Mesenchymal stem cell (in vitro differentiated cells and primary cell): Measurements from ENCODE around the gene CUL7.
"Not testable (repeated sequence)": the region's sequence is repeated elsewhere in the genome, so short reads cannot be mapped to it uniquely, and the experiment has no call there.

ENCODE experiments used
- DNase-seq: peaks from one replicate; pipeline ENCODE4 v3.0.0-alpha.2; 2013
- H2AFZ ChIP-seq: one replicate; pipeline ENCODE4 v1.6.1; 2013; ENCODE audit warnings: low read depth, mild to moderate bottlenecking, control low read depth, inconsistent platforms, low read length, moderate library complexity
- H2AK5ac ChIP-seq: 2 replicates; pipeline ENCODE4 v1.6.1; 2013; ENCODE audit warnings: low read length, moderate library complexity, mild to moderate bottlenecking, inconsistent platforms; ENCODE audit not compliant: severe bottlenecking
- H2BK120ac ChIP-seq: one replicate; pipeline ENCODE4 v1.6.1; 2013; ENCODE audit warnings: low read depth, mild to moderate bottlenecking, inconsistent platforms, low read length, moderate library complexity
- H2BK12ac ChIP-seq, 2 experiments: one replicate each; pipeline ENCODE4 v1.6.1; 2013; ENCODE audit warnings: inconsistent platforms in 2 of 2, low read length in 2 of 2, mild to moderate bottlenecking in 2 of 2, moderate library complexity in 2 of 2, control low read depth in 1 of 2
- H2BK15ac ChIP-seq: one replicate; pipeline ENCODE4 v1.6.1; 2013; ENCODE audit warnings: mild to moderate bottlenecking, low read depth, inconsistent platforms; ENCODE audit not compliant: poor library complexity, severe bottlenecking
- H2BK5ac ChIP-seq: 2 replicates; pipeline ENCODE4 v1.6.1; 2013; ENCODE audit warnings: low read depth, mild to moderate bottlenecking, low read length, control low read depth, inconsistent platforms; ENCODE audit not compliant: poor library complexity, severe bottlenecking
- H3K14ac ChIP-seq, 2 experiments: one replicate each; pipeline ENCODE4 v1.6.1; 2013; ENCODE audit warnings: inconsistent platforms in 2 of 2, low read length in 2 of 2, control low read depth in 1 of 2, mild to moderate bottlenecking in 1 of 2, moderate library complexity in 1 of 2
- H3K18ac ChIP-seq, 2 experiments: one replicate each; pipeline ENCODE4 v1.6.1; 2013; ENCODE audit warnings: inconsistent platforms in 2 of 2, low read length in 2 of 2, control low read depth in 1 of 2, low read depth in 1 of 2, mild to moderate bottlenecking in 1 of 2
- H3K23ac ChIP-seq, 2 experiments: one replicate each; pipeline ENCODE4 v1.6.1; 2013; ENCODE audit warnings: inconsistent platforms in 2 of 2, low read length in 2 of 2, mild to moderate bottlenecking in 2 of 2, moderate library complexity in 2 of 2, control low read depth in 1 of 2
- H3K27ac ChIP-seq: 2 replicates; pipeline ENCODE4 v1.5.1; 2013; ENCODE audit warnings: mild to moderate bottlenecking, moderate library complexity, low read length, control low read depth, inconsistent platforms; ENCODE audit not compliant: poor library complexity, severe bottlenecking
- H3K27me3 ChIP-seq, 2 experiments: 2 replicates each; pipeline versions ENCODE4 v1.6.1 to v1.7.0; 2013; ENCODE audit warnings: low read length in 2 of 2, mild to moderate bottlenecking in 2 of 2, moderate library complexity in 2 of 2, control low read depth in 1 of 2, inconsistent platforms in 1 of 2; ENCODE audit not compliant: control insufficient read depth in 1 of 2, insufficient read depth in 1 of 2
- H3K36me3 ChIP-seq, 2 experiments: 2 replicates each; pipeline versions ENCODE4 v1.6.1 to v1.7.0; 2013; ENCODE audit warnings: low read length in 2 of 2, control low read depth in 1 of 2, inconsistent platforms in 1 of 2, low read depth in 1 of 2, mild to moderate bottlenecking in 1 of 2; ENCODE audit not compliant: insufficient read depth in 2 of 2, control insufficient read depth in 1 of 2
- H3K4ac ChIP-seq, 2 experiments: one replicate each; pipeline ENCODE4 v1.6.1; 2013; ENCODE audit warnings: inconsistent platforms in 2 of 2, low read length in 2 of 2, mild to moderate bottlenecking in 2 of 2, moderate library complexity in 2 of 2, control low read depth in 1 of 2, low read depth in 1 of 2
- H3K4me1 ChIP-seq: 2 replicates; pipeline ENCODE4 v1.6.1; 2013; ENCODE audit warnings: low read depth, low read length, control low read depth; ENCODE audit not compliant: control insufficient read depth, insufficient read depth
- H3K4me2 ChIP-seq: 2 replicates; pipeline ENCODE4 v1.6.1; 2013; ENCODE audit warnings: low read length, mild to moderate bottlenecking, inconsistent platforms; ENCODE audit not compliant: poor library complexity, severe bottlenecking
- H3K4me3 ChIP-seq, 2 experiments: 2 replicates each; pipeline versions ENCODE4 v1.5.1 to v1.7.0; 2013; ENCODE audit warnings: low read length in 2 of 2, mild to moderate bottlenecking in 2 of 2, control low read depth in 1 of 2, low read depth in 1 of 2; ENCODE audit not compliant: insufficient read depth in 1 of 2
- H3K79me1 ChIP-seq: replicated peaks from 2 replicates; pipeline ENCODE4 v1.6.1; 2013; ENCODE audit warnings: mild to moderate bottlenecking, control low read depth, low read length, inconsistent platforms; ENCODE audit not compliant: poor library complexity, severe bottlenecking
- H3K9ac ChIP-seq: 2 replicates; pipeline ENCODE4 v1.7.0; 2013; ENCODE audit warnings: mild to moderate bottlenecking, low read length, moderate library complexity
- H3K9me3 ChIP-seq: 2 replicates; pipeline ENCODE4 v1.7.0; 2013; ENCODE audit warnings: mild to moderate bottlenecking, low read length; ENCODE audit not compliant: control insufficient read depth
- H4K8ac ChIP-seq: one replicate; pipeline ENCODE4 v1.6.1; 2013; ENCODE audit warnings: inconsistent platforms, mild to moderate bottlenecking, low read length, moderate library complexity
- H4K91ac ChIP-seq: one replicate; pipeline ENCODE4 v1.6.1; 2013; ENCODE audit warnings: mild to moderate bottlenecking, low read length, inconsistent platforms
- WGBS: methylation state at CpG from one replicate; pipeline ENCODE4 v1.1.7; 2013; ENCODE audit warnings: mixed read lengths; 5-methylcytosine and 5-hydroxymethylcytosine counted together

The CUL7 gene

DNA sequence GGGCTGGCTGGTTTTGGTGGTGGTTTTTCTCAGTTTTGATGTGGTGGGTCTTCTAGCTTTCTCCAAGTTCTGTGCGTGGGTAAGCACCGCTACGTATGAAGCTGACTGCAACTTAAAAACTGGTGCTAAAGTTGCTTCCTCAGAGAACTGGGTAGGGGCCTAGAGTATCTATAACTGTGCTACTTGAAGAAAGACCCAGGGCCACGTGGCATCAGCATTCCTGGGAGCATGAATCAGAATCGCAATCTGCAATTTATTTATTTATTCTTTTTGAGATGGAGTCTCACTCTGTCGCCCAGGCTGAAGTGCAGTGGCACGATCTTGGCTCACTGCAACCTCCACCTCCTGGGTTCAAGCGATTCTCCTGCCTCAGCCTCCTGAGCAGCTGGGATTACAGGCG is 28.3 kb upstream of the CUL7 start:
- peak; percentile 38 for DNase-seq
- H2BK120ac ChIP-seq, H3K4me3 ChIP-seq, H3K23ac ChIP-seq, H2AK5ac ChIP-seq, H2BK15ac ChIP-seq, H3K14ac ChIP-seq, H2AFZ ChIP-seq, H3K27me3 ChIP-seq, H3K36me3 ChIP-seq, H3K79me1 ChIP-seq, H4K91ac ChIP-seq, H3K9ac ChIP-seq, H2BK5ac ChIP-seq, H3K9me3 ChIP-seq, H3K4ac ChIP-seq, H3K4me2 ChIP-seq, H2BK12ac ChIP-seq, H4K8ac ChIP-seq: not testable (repeated sequence)
- peaks cover 31% of the 10 kb centered on the region for H3K4me1 ChIP-seq
- WGBS = 68% methylated on average over 9 of the region's 9 CpGs
- H3K27ac ChIP-seq = peak overlapping the region; percentile 59
- peak overlapping the region in 1 of 2 experiments; percentile 37 for H3K18ac ChIP-seq

DNA sequence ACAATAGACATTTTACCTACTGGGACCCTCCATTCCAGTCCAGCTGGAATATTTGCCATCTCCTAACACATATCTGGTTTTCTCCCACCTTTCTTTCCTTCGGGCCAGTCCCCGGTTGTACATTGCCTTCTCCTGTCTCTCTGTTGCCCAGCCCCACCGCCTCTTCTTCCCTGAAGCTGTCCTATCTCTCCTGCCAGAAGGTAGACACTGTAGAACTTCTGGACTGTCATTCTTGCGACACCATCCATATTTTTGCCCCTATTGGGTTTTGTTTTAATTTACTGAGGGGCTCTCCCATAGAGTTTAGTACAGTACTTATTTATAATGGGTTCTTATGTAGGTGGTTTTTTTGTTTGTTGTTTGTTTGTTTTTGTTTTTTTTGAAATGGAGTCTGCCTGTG is 27.4 kb upstream of the CUL7 start:
- Histone ChIP-seq H3K9me3 (no peaks in the 10 kb centered on the region), H3K27me3 (no peaks in the 10 kb centered on the region), H3K23ac (no peak overlapping the region), H3K4me2 (no peak overlapping the region), H3K79me1 (no peaks in the 10 kb centered on the region), H2AK5ac (peak overlapping the region; percentile 23), H3K4ac (no peak overlapping the region), H4K91ac (no peak overlapping the region), H2BK15ac (no peak overlapping the region), H3K9ac (no peak overlapping the region), H3K18ac (no peak overlapping the region), H3K27ac (no peak overlapping the region), H2BK120ac (no peak overlapping the region), H4K8ac (no peak overlapping the region), H2BK5ac (no peak overlapping the region), H2AFZ (no peak overlapping the region), H3K14ac (no peak overlapping the region), H3K4me3 (no peak overlapping the region), H3K4me1 (peaks cover 24% of the 10 kb centered on the region), H3K36me3 (no peaks in the 10 kb centered on the region), H2BK12ac (no peak overlapping the region)
- 100% methylated on average over 3 of the region's 4 CpGs for WGBS
- DNase-seq = no peak

DNA sequence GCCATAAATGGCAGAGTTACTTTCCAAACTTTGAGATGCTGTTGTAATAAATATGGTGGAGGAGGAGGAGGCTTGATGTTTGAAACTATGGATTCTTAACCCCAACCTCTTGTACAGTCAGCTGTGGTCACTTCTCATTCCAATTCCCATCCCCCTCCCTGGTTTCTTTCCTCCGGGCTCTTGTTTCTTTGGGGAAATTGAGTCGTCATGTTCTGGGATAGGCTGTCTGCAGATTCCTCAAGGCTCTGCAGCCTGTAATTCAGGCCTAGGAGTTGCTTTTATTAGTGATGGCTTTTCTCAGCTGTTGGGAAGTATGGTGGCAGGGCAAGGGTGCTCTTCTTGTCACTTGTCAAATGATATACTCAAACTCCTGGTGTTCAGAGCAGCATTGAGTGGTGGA is 25.0 kb upstream of the CUL7 start:
- H2BK12ac ChIP-seq = no peak overlapping the region
- no peak overlapping the region for H4K8ac ChIP-seq
- H2AFZ ChIP-seq = no peak overlapping the region
- H3K27ac ChIP-seq = peak overlapping the region; percentile 28
- no peak overlapping the region for H2BK120ac ChIP-seq
- no peak overlapping the region for H4K91ac ChIP-seq
- no peaks in the 10 kb centered on the region for H3K27me3 ChIP-seq
- H3K79me1 ChIP-seq = peaks cover 1% of the 10 kb centered on the region
- peaks cover 6 to 8% of the 10 kb centered on the region in 2 experiments for H3K36me3 ChIP-seq
- H3K14ac ChIP-seq = no peak overlapping the region
- H2BK15ac ChIP-seq = no peak overlapping the region
- WGBS = 93% methylated on average over 2 of the region's 2 CpGs
- peak; percentile 56 for DNase-seq
- H2BK5ac ChIP-seq = no peak overlapping the region
- H3K9ac ChIP-seq = no peak overlapping the region
- no peak overlapping the region for H3K4ac ChIP-seq
- no peak overlapping the region for H3K23ac ChIP-seq
- H3K4me3 ChIP-seq = no peak overlapping the region
- H3K4me2 ChIP-seq = peak overlapping the region; percentile 1
- peak overlapping the region; percentile 31 for H2AK5ac ChIP-seq
- H3K4me1 ChIP-seq = peaks cover 39% of the 10 kb centered on the region
- no peaks in the 10 kb centered on the region for H3K9me3 ChIP-seq
- H3K18ac ChIP-seq = no peak overlapping the region

DNA sequence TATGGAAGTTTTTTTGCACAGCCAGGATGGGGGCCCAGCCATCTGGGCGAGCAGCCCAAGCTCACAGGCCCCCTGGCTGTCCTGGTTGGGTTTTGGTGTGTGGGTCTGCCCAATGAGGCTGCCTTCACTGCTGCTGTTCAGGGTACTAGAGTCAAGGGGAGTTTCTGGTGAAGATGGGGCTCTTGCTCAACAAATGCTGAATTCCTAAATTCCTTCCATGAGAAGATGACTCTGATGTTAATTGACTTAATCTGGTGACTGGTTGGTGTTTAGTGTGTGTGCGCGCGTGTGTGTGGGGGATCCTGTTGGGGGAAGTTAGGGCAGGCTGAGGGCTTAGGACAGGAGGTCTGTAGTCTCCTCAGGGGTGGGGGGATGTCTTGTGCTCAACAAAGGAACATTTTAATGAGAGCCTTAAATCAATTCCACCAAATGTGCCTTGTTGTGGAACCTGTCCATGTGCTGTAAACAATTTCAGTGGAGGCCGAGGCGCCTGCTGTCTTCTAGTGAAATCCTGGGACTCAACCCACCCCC is 24.4 kb upstream of the CUL7 start:
- Histone ChIP-seq H2BK120ac (no peak overlapping the region), H2AFZ (no peak overlapping the region), H3K4ac (peak overlapping the region in 1 of 2 experiments; percentile 1), H3K27ac (peak overlapping the region; percentile 85), H2AK5ac (peak overlapping the region; percentile 65), H3K4me2 (peak overlapping the region; percentile 86), H3K4me3 (peak overlapping the region in 1 of 2 experiments; percentile 89), H3K27me3 (no peaks in the 10 kb centered on the region), H3K9ac (no peak overlapping the region), H3K14ac (no peak overlapping the region), H2BK15ac (peak overlapping the region; percentile 74), H4K8ac (peak overlapping the region; percentile 47), H3K36me3 (peaks cover 8 to 14% of the 10 kb centered on the region in 2 experiments), H3K4me1 (peaks cover 35% of the 10 kb centered on the region), H3K18ac (peak overlapping the region; percentile 31 to 37), H3K79me1 (peaks cover 1% of the 10 kb centered on the region), H2BK12ac (peak overlapping the region in 1 of 2 experiments; percentile 21), H3K23ac (peak overlapping the region in 1 of 2 experiments; percentile 53), H2BK5ac (no peak overlapping the region), H3K9me3 (no peaks in the 10 kb centered on the region), H4K91ac (no peak overlapping the region)
- 62% methylated on average over 6 of the region's 6 CpGs for WGBS
- DNase-seq = peak; percentile 69
